ENCODE results near the gene INKA2. TPM values are rescaled to one million over a fixed set of nuclear protein-coding genes. Genes with fewer than 3 reads are reported as not detected.
A peak's percentile ranks its signal among the peaks of the same experiment; 100 is the strongest.

Gene INKA2
- total and polyA plus RNA-seq, 4 donors: 0.26 to 0.67 (median 0.52) TPM

- Histone ChIP-seq H3K9me3 (ENCODE audit: control insufficient read depth in 4 of 4, low read length in 3 of 4) (no peaks in the 10 kb centered on the region), H3K9ac (ENCODE audit: low read depth in 1 of 2, low read length in 2 of 2) (no peak overlapping the region), H3K27ac (ENCODE audit: low read depth in 1 of 2, low read length in 2 of 2) (no peak overlapping the region), H3K4me3 (ENCODE audit: low read depth in 1 of 3, low read length in 3 of 3) (no peak overlapping the region), H3K4me1 (ENCODE audit: control insufficient read depth in 4 of 4, insufficient read depth in 4 of 4, low read length in 3 of 4) (no peaks in the 10 kb centered on the region), H3K27me3 (ENCODE audit: control insufficient read depth in 4 of 4, insufficient read depth in 4 of 4, low read length in 3 of 4) (no peaks in the 10 kb centered on the region), H3K36me3 (ENCODE audit: control insufficient read depth in 4 of 4, insufficient read depth in 3 of 4, low read depth in 1 of 4, low read length in 3 of 4) (no peaks in the 10 kb centered on the region)
- TF ChIP-seq CTCF (IDR thresholded peaks at IDR 0.05; ENCODE audit: low read depth, low read length, missing input control): no peak
- no peak for TF ChIP-seq FOXA2 (IDR thresholded peaks at IDR 0.05)
- TF ChIP-seq MAX (IDR thresholded peaks at IDR 0.05): no peak
- TF ChIP-seq HNF4A (conservative IDR thresholded peaks at IDR 0.05): no peak
- TF ChIP-seq RAD21 (IDR thresholded peaks at IDR 0.05): no peak
- TF ChIP-seq NR2F2 (IDR thresholded peaks at IDR 0.05): no peak
- TF ChIP-seq RXRA (IDR thresholded peaks at IDR 0.05): no peak
- no peak for TF ChIP-seq HNF4G (IDR thresholded peaks at IDR 0.05)
- TF ChIP-seq EGR1 (IDR thresholded peaks at IDR 0.05; ENCODE audit: low read depth in 2 of 2): no peak
- DNase-seq (ENCODE audit: low spot score): no peak
- WGBS: 81% methylated on average over 10 of the region's 10 CpGs
Measured at GRCh38 chr1:111720977-111721786, 18.0 kb downstream of the INKA2 start.

- Histone ChIP-seq H3K36me3 (ENCODE audit: control insufficient read depth in 4 of 4, insufficient read depth in 3 of 4, low read depth in 1 of 4, low read length in 3 of 4) (no peaks in the 10 kb centered on the region), H3K27me3 (ENCODE audit: control insufficient read depth in 4 of 4, insufficient read depth in 4 of 4, low read length in 3 of 4) (no peaks in the 10 kb centered on the region), H3K4me1 (ENCODE audit: control insufficient read depth in 4 of 4, insufficient read depth in 4 of 4, low read length in 3 of 4) (no peaks in the 10 kb centered on the region), H3K27ac (ENCODE audit: low read depth in 1 of 2, low read length in 2 of 2) (peak overlapping the region in 1 of 2 donors; percentile 2), H3K9ac (ENCODE audit: low read depth in 1 of 2, low read length in 2 of 2) (no peak overlapping the region), H3K9me3 (ENCODE audit: control insufficient read depth in 4 of 4, low read length in 3 of 4) (no peaks in the 10 kb centered on the region), H3K4me3 (ENCODE audit: low read depth in 1 of 3, low read length in 3 of 3) (no peak overlapping the region)
- WGBS: 79% methylated on average over 7 of the region's 7 CpGs
- no peak for DNase-seq (ENCODE audit: low spot score)
- TF ChIP-seq SP1 (IDR thresholded peaks at IDR 0.05) (no peak), REST (IDR thresholded peaks at IDR 0.05) (no peak), YY1 (IDR thresholded peaks at IDR 0.05) (no peak), EGR1 (IDR thresholded peaks at IDR 0.05; ENCODE audit: low read depth in 2 of 2) (no peak), CTCF (IDR thresholded peaks at IDR 0.05; ENCODE audit: low read depth, low read length, missing input control) (no peak)
Measured at GRCh38 chr1:111720274-111720976, 18.8 kb downstream of the INKA2 start.
